C4-2B (cell line): Measurements from ENCODE around the gene PTPRN2.

ENCODE experiments used
- ZFX ChIP-seq: fragments of 450-650 bp; IDR thresholded peaks from 2 replicates; pipeline ENCODE4 v1.6.1; 2017
- TF ChIP-seq, protein P1 (sequence below): fragments of 450-650 bp; conservative IDR thresholded peaks from 2 replicates; pipeline ENCODE4 v1.5.1; 2017; ENCODE audit warnings: mild to moderate bottlenecking

- TF ChIP-seq, protein P1, sequence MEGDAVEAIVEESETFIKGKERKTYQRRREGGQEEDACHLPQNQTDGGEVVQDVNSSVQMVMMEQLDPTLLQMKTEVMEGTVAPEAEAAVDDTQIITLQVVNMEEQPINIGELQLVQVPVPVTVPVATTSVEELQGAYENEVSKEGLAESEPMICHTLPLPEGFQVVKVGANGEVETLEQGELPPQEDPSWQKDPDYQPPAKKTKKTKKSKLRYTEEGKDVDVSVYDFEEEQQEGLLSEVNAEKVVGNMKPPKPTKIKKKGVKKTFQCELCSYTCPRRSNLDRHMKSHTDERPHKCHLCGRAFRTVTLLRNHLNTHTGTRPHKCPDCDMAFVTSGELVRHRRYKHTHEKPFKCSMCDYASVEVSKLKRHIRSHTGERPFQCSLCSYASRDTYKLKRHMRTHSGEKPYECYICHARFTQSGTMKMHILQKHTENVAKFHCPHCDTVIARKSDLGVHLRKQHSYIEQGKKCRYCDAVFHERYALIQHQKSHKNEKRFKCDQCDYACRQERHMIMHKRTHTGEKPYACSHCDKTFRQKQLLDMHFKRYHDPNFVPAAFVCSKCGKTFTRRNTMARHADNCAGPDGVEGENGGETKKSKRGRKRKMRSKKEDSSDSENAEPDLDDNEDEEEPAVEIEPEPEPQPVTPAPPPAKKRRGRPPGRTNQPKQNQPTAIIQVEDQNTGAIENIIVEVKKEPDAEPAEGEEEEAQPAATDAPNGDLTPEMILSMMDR = no peak
- TF ChIP-seq ZFX = no peak
Observed at GRCh38 chr7:158419238-158419785, 168.3 kb downstream of the PTPRN2 start.
